H1 (cell line): ENCODE data around the gene HLA-A. TPM values are rescaled to one million over a fixed set of nuclear protein-coding genes. Genes with fewer than 3 reads are reported as not detected.

ENCODE experiments used
- KDM1A ChIP-seq: fragments of 200-600, 300-600 bp; sonication (generic); IDR thresholded peaks from 2 replicates; pipeline ENCODE4 v1.7.1; 2016; ENCODE audit warnings: mild to moderate bottlenecking, low read length, borderline replicate concordance
- KDM4A ChIP-seq: IDR thresholded peaks from one replicate; pipeline ENCODE4 v1.7.1; 2012; ENCODE audit warnings: low read depth, mild to moderate bottlenecking, moderate library complexity, low read length, inconsistent platforms; ENCODE audit not compliant: severe bottlenecking
- KDM5A ChIP-seq: fragments of 200-600 bp; IDR thresholded peaks from 2 replicates; pipeline ENCODE4 v1.7.1; 2012; ENCODE audit warnings: mild to moderate bottlenecking, low read length, inconsistent platforms, mixed read lengths
- RXRA ChIP-seq: IDR thresholded peaks from 2 replicates; pipeline ENCODE4 v1.6.1; 2011; ENCODE audit warnings: low read depth, mild to moderate bottlenecking, low read length, moderate library complexity; ENCODE audit not compliant: insufficient read depth
- SP1 ChIP-seq: IDR thresholded peaks from 2 replicates; pipeline ENCODE4 v1.6.1; 2011; ENCODE audit warnings: low read depth, low read length
- ZNF274 ChIP-seq: IDR thresholded peaks from 2 replicates; pipeline ENCODE4 v1.7.0; 2012; ENCODE audit warnings: low read length, borderline replicate concordance; ENCODE audit errors: extremely low read depth
- polyA plus RNA-seq, 7 experiments: library from polyadenylated mRNA; depleted of rRNA in 3 of 7; stranded (reverse) in 5 of 7; unstranded in 2 of 7; fragments of >200 nt in 5 of 7; fragments of 200-250 nt in 2 of 7; gene quantifications; 1 replicate in 5 of 7; 2 replicates in 1 of 7; 4 replicates in 1 of 7; pipeline versions ENCODE4 v1.2.1 to v1.2.3, GENCODE V29; 2011 to 2013; ENCODE audit warnings: missing spikeins in 2 of 7, mixed read lengths in 2 of 7
- total RNA-seq: library from RNA; stranded (reverse); fragmentation: NEBNext Ultra II Directional; extraction: Animal tissue kit (Norgen Biotek cat#: 25700); gene quantifications from 2 replicates; pipeline ENCODE4 v1.2.1, GENCODE V29; 2021
- TF ChIP-seq, protein P1 (sequence below): fragments of 300-600 bp; sonication (generic); IDR thresholded peaks from 2 replicates; pipeline ENCODE4 v1.7.1; 2012; ENCODE audit warnings: low read length, moderate library complexity, mild to moderate bottlenecking, inconsistent platforms; ENCODE audit not compliant: insufficient replicate concordance
- TF ChIP-seq, protein P2 (sequence below): IDR thresholded peaks from 2 replicates; pipeline ENCODE4 v1.6.1; 2011; ENCODE audit warnings: low read depth, mild to moderate bottlenecking, low read length; ENCODE audit not compliant: insufficient read depth

The HLA-A gene
- total and polyA plus RNA-seq, 2 of the 8 experiments (the other 6 are each of a cell fraction or from before 2014, with no cell fraction given) = 221 to 474 TPM

DNA sequence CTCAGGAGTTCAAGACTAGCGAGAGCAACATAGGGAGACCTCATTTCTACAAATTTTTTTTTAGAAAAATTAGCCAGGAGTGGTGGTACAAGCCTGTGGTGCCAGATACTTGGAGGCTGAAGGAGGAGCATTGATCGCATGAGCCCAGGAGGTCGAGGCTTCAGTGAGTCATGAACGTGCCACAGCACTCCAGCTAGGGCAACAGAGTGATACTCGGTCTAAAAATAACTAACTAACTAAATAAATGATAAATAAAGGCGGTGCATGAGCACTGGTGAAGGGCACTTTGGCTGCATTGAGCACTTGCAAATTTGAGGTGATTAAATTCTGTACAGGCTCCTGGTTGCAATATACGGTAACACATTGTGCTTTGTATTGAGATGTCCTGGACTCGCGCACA lies 13.5 kb downstream of the HLA-A start (continued):
- TF ChIP-seq, protein P1, sequence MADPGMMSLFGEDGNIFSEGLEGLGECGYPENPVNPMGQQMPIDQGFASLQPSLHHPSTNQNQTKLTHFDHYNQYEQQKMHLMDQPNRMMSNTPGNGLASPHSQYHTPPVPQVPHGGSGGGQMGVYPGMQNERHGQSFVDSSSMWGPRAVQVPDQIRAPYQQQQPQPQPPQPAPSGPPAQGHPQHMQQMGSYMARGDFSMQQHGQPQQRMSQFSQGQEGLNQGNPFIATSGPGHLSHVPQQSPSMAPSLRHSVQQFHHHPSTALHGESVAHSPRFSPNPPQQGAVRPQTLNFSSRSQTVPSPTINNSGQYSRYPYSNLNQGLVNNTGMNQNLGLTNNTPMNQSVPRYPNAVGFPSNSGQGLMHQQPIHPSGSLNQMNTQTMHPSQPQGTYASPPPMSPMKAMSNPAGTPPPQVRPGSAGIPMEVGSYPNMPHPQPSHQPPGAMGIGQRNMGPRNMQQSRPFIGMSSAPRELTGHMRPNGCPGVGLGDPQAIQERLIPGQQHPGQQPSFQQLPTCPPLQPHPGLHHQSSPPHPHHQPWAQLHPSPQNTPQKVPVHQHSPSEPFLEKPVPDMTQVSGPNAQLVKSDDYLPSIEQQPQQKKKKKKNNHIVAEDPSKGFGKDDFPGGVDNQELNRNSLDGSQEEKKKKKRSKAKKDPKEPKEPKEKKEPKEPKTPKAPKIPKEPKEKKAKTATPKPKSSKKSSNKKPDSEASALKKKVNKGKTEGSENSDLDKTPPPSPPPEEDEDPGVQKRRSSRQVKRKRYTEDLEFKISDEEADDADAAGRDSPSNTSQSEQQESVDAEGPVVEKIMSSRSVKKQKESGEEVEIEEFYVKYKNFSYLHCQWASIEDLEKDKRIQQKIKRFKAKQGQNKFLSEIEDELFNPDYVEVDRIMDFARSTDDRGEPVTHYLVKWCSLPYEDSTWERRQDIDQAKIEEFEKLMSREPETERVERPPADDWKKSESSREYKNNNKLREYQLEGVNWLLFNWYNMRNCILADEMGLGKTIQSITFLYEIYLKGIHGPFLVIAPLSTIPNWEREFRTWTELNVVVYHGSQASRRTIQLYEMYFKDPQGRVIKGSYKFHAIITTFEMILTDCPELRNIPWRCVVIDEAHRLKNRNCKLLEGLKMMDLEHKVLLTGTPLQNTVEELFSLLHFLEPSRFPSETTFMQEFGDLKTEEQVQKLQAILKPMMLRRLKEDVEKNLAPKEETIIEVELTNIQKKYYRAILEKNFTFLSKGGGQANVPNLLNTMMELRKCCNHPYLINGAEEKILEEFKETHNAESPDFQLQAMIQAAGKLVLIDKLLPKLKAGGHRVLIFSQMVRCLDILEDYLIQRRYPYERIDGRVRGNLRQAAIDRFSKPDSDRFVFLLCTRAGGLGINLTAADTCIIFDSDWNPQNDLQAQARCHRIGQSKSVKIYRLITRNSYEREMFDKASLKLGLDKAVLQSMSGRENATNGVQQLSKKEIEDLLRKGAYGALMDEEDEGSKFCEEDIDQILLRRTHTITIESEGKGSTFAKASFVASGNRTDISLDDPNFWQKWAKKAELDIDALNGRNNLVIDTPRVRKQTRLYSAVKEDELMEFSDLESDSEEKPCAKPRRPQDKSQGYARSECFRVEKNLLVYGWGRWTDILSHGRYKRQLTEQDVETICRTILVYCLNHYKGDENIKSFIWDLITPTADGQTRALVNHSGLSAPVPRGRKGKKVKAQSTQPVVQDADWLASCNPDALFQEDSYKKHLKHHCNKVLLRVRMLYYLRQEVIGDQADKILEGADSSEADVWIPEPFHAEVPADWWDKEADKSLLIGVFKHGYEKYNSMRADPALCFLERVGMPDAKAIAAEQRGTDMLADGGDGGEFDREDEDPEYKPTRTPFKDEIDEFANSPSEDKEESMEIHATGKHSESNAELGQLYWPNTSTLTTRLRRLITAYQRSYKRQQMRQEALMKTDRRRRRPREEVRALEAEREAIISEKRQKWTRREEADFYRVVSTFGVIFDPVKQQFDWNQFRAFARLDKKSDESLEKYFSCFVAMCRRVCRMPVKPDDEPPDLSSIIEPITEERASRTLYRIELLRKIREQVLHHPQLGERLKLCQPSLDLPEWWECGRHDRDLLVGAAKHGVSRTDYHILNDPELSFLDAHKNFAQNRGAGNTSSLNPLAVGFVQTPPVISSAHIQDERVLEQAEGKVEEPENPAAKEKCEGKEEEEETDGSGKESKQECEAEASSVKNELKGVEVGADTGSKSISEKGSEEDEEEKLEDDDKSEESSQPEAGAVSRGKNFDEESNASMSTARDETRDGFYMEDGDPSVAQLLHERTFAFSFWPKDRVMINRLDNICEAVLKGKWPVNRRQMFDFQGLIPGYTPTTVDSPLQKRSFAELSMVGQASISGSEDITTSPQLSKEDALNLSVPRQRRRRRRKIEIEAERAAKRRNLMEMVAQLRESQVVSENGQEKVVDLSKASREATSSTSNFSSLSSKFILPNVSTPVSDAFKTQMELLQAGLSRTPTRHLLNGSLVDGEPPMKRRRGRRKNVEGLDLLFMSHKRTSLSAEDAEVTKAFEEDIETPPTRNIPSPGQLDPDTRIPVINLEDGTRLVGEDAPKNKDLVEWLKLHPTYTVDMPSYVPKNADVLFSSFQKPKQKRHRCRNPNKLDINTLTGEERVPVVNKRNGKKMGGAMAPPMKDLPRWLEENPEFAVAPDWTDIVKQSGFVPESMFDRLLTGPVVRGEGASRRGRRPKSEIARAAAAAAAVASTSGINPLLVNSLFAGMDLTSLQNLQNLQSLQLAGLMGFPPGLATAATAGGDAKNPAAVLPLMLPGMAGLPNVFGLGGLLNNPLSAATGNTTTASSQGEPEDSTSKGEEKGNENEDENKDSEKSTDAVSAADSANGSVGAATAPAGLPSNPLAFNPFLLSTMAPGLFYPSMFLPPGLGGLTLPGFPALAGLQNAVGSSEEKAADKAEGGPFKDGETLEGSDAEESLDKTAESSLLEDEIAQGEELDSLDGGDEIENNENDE = no peak
- TF ChIP-seq KDM1A (no peak), SP1 (no peak), RXRA (no peak), KDM4A (no peak), ZNF274 (no peak), KDM5A (no peak)
- TF ChIP-seq, protein P2, sequence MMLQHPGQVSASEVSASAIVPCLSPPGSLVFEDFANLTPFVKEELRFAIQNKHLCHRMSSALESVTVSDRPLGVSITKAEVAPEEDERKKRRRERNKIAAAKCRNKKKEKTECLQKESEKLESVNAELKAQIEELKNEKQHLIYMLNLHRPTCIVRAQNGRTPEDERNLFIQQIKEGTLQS = no peak
